HL-60 (cell line): ENCODE data around the gene PARD6G.

Experiments
- DNase-seq, 2 experiments: peaks; one replicate each; pipeline ENCODE4 v3.0.0-alpha.2; 2010 to 2020; ENCODE audit warnings: low read depth in 1 of 2, low spot score in 1 of 2
- H3K27ac ChIP-seq: fragments of 250-450 bp; sonication (Bioruptor Pico); replicated peaks from 2 replicates; pipeline ENCODE4 v1.5.1; 2020; ENCODE audit warnings: mild to moderate bottlenecking, moderate library complexity
- H3K27me3 ChIP-seq: fragments of 250-450 bp; sonication (Bioruptor Pico); 2 replicates; pipeline ENCODE4 v1.5.1; 2021; ENCODE audit warnings: mild to moderate bottlenecking, moderate library complexity; ENCODE audit not compliant: insufficient read depth, poor library complexity, severe bottlenecking
- H3K4me3 ChIP-seq: replicated peaks from 2 replicates; pipeline ENCODE4 v1.5.1; 2011; ENCODE audit warnings: mild to moderate bottlenecking, control low read depth, low read length; ENCODE audit not compliant: insufficient read depth
- CTCF ChIP-seq: IDR thresholded peaks from one replicate; pipeline ENCODE4 v1.5.1; 2011; ENCODE audit warnings: low read length, control low read depth, inconsistent platforms; ENCODE audit not compliant: insufficient read depth
- GABPA ChIP-seq: IDR thresholded peaks from 2 replicates; pipeline ENCODE4 v1.6.1; 2012; ENCODE audit warnings: low read depth
- POLR2AphosphoS5 ChIP-seq: IDR thresholded peaks from 2 replicates; pipeline ENCODE4 v1.6.1; 2012; ENCODE audit warnings: low read depth
- REST ChIP-seq: IDR thresholded peaks from 2 replicates; pipeline ENCODE4 v1.6.1; 2012; ENCODE audit warnings: low read depth; ENCODE audit not compliant: insufficient replicate concordance
- SPI1 ChIP-seq: IDR thresholded peaks from 2 replicates; pipeline ENCODE4 v1.6.1; 2012; ENCODE audit warnings: low read depth, mild to moderate bottlenecking, borderline replicate concordance

The PARD6G gene

GRCh38 chr18:80185545-80185944 lies 61.8 kb downstream of the PARD6G start:
- TF ChIP-seq POLR2AphosphoS5 (no peak), CTCF (no peak), SPI1 (no peak), REST (no peak)

GRCh38 chr18:80184243-80184772 lies 63.0 kb downstream of the PARD6G start:
- Histone ChIP-seq H3K4me3 (no peak overlapping the region), H3K27me3 (no peaks in the 10 kb centered on the region), H3K27ac (no peak overlapping the region)
- no peak for TF ChIP-seq GABPA
- no peak for TF ChIP-seq SPI1
- no peak for TF ChIP-seq POLR2AphosphoS5
- TF ChIP-seq REST = no peak
- no peak for TF ChIP-seq CTCF
- no peak for DNase-seq

More at GRCh38 chr18:80185545-80185944, 61.8 kb downstream of the PARD6G start:
- no peak for DNase-seq
- no peaks in the 10 kb centered on the region for H3K27me3 ChIP-seq
- no peak overlapping the region for H3K4me3 ChIP-seq
- H3K27ac ChIP-seq = no peak overlapping the region

- no peak overlapping the region for H3K27ac ChIP-seq
- no peaks in the 10 kb centered on the region for H3K27me3 ChIP-seq
- no peak for DNase-seq
- TF ChIP-seq GABPA = no peak
- no peak for TF ChIP-seq SPI1
- TF ChIP-seq CTCF = no peak
- TF ChIP-seq POLR2AphosphoS5 = no peak
- TF ChIP-seq REST = no peak
- no peak overlapping the region for H3K4me3 ChIP-seq
These were observed 63.9 kb downstream of the PARD6G start for GRCh38 chr18:80183273-80184050.
